Stimulated activated naive CD4-positive, alpha-beta T cell treated with Interleukin-2 at 50 U/mL for 16 hours (primary cell): ENCODE results near the gene MYH9.

Source experiments
- DNase-seq: peaks from one replicate; lab custom pipeline; 2025; lab: John Stamatoyannopoulos, UW

The MYH9 gene

DNA sequence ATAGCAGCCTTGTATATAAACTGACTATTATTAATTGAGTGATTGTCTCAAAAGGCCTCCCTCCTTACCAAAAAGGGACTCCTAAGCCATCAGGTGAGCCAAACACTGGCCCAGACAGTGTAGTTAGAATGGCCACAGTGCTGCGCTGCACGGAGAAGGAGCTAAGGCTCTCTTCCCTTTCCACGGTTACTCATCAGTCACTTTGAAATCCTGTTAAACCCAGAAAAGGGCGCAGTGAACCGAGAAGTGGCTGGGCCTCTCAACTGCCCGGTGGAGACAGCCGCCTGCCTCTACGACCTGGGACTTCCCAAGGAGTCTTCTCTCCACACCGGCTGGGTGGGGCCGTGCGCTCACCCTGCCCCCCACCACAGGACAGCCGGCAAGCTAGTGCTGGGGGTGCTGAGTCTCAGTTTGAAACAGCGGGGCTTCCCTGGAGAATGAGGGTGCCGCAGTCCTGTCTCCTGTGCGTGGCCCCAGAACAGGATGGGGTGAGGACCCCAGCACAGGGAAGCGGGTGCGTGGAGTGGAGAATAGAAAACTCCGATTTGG is 1.3 kb downstream of the MYH9 start:
- DNase-seq: peak; percentile 54

DNA sequence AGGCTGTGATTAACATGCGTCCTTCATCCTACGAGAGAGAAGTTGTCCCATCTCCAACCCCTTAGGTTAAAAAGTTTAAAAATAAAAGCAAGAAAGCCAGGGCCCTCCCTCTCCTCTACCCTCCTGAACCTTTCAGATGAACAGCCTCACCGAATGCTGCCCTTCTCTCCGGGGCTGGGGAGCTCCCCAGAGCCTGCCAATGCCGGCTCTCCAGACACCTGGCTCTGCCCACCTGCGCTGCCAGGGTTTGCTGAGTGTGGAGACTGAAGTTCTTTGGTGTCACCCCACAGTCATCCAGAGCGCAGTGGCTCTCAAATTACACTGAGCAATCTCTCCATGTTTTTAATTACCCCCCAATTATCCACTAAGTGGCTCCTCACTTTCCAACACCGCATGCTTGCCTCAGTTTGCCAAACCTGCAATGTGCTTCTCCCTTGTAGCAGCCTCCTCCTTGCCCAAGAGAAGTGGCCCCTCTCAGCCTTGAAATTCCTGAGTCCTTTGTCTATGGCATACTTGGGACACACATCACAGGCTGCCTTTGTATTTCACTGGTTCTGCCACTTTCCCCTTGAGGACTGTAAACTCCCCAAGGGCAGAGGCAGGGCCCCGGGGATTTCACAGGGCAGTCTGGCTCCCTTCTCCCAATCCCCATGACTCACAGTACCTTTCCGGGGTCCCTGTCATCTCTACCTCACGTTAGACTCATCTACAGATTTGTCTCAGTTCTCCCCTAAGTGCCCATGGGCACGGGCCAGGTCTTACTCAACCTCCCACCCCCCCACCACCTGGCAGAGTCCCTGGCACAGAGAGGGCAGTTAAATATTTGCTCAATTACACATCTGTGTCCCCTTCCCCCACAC is 2.0 kb downstream of the MYH9 start:
- peak; percentile 62 for DNase-seq

DNA sequence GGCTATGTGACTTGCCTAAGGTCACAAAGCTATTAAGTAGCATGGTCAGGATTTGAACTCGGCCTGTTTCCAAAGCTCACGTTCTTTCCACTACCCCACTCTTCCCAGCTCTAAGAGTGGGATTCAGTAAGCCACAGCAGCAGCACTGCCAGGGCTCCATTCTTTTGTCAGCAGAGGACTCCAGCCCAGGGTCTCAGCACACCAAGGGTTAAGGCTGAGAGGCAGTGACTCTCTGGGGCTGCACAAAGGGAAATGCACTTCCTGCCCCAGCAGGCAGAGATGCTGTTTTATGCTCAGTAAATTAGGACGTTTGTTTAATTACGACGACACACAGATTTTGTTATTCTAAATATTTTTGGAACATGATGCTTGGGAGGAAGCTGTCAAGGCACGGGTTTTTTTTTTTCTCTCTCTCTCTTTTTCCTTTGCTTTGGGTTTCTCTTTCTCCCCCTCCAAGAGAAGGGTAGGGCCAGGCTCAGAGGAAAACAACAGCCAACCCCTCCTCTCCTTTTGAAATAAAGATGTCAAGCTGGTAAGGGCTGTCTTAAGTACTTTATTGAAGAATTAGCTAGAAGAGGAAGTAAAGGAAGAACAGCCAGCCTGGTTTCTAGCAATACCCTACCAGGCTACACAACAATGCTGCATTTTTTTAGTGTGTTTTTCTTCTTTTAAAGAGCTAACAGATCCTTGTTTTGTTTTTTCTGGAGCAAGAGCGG is 2.8 kb downstream of the MYH9 start:
- DNase-seq: peak; percentile 30

DNA sequence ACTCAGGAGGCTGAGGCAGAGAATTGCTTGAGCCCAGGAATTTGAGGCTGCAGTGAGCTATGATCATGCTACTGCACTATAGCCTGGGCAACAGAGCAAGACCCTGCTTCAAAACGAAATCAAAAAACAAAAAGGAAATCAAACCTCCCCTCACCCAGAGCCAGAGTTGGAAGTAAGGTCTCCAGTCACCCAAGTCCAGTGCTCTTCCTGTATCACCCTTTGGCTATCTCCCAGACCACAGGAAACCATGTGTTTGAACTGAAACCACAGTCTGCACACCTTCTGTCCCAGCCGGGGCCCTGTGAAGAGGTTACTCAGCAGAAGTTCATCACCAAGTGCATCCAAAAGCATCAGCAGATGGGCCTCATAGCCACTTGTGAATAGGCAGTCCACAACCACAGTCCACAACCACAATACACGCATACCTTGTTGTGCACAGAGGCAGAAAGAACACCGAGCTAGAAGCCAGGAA is 4.6 kb downstream of the MYH9 start:
- peak; percentile 48 for DNase-seq

DNA sequence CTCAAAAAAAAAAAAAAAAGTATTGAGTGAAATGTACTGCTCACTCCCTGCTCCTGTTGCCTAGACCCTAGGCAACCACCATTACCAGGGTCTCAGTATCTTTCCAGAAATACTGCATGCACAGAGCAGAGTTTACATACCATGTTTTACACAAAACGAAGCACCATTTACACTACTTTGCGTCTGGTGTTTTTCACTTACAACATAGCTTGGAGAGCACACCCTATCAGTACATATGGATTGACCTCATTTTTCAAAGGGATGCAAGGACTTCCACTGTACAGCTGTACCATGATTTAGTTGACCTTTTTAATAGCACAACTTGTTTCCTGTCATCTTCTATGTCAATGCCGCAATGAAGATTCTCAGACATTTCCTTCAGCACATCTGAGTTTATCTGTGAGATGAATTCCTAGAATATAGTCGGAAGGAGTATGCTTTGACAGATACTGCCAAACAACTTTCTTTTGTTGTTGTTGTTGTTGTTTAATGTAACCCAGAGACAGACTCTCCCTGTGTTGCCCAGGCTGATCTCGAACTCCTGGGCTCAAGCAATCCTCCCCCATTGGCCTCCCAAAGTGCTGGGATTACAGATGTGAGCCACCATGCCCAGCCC is 6.1 kb downstream of the MYH9 start:
- no peak for DNase-seq

DNA sequence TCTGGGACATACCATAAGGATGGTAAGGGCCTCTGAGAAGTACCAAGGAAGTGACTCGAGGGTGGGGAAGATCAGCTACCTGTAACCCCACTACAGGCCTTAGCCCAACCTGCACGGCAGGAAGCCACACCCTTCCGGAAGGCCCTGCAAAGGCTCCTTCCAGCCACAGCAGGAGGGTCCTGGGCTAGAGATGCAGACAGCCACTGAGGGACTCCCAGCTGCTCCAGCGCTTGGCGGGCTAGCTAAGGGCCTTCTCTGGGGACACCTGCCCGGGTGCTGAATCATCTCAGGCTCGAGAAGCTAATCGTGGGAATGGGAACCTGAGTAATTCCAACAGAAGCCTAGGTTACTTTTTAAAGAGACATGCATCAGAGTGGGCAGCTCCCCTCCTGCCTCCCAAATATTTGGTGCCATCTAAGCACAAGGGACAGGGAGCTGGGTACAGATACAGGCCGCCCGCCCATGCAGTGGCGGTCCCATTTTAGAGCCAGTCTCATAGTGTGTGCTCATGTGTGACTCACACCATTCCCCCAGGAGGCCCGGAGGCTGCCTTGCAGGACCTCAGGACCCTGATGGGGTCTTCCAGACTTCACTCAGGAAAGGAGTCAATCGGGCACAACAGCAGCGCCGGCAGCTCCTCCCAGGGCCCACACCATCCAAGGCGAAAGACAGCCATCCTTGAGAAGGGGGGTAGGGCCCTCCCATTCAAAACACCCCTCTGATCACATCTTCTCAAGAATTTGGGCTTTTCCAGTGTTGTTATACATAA is 8.0 kb downstream of the MYH9 start:
- DNase-seq: peak; percentile 34

DNA sequence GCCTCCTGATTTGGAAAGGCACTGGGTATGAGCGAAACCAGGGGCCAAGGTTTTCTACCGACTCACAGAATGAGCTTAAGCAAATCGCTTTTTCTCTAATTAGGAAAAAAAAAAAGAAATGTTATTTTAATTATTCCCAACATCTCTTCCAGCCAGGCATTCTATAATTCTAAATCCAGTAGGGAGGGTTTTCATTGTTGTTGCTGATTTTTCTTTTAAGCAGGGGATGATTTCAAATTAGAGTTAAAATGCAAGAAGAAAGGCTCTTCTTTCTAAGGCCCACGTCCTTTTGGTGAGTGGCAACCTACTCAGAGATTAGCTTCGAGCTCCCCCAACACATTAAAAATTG is 8.9 kb downstream of the MYH9 start:
- DNase-seq: no peak

DNA sequence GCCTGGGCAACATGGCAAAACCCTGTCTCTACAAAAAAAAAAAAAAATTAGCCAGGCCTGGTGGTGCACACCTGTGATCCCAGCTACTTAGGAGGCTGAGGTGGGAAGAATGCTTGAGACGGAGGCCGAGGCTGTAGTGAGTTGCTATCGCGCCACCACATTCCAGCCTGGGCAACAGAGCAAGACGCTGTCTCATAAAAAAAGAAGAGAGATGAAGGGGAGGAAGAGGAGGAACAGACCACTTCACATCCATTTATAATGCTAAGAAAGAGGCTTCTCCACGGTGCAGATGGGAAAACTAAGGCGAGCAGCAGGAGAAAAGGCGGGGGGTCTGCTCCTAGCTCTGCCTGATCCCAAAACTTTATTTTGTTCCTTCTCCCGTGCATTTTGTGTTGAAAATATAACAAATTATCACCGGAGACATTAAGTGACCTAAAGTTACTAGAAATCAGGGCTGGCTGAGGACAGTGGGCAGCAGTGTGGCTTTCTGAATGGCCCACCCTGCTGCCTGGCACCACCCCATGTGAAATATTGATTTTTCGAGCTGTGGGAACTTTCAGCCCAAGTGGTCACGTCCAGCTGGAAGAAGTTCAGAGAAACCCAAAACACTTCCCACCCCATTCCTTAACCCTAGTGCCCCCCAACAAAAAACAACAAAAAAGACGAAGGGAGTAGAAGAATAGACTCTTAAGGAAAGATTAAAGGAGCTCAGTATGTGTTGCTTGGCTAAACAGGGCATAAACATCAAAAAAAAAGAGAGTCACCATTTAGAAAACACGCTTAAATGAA is 9.5 kb downstream of the MYH9 start:
- DNase-seq: no peak

DNA sequence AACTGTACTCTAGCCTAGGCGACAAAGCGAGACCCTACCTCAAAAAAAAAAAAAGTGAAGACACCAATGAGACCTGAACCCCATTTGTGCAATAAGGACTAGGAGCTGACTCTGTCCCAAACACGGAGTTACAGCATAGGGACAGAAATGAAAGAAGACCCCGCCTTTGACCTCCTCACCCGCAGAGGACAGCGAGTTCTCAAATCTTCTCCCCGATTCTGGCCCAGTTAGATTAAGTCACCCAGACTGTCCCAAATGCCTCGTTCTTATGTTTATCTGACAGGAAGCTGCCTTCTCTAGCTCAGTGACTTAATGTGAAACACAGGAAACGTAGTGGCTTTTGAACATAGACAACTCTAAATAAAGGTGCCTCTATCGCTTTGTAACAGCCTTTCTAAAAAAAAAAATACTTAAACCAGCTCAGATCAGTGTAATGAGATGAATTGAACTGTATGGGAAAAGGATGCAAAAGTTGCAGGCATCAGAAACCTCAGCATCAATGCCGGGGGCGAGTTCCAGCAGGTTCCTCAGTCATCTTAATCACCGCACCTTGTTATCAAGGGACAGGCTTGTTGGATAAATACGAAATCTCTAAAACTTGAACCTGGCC is 10.6 kb downstream of the MYH9 start:
- DNase-seq: no peak

DNA sequence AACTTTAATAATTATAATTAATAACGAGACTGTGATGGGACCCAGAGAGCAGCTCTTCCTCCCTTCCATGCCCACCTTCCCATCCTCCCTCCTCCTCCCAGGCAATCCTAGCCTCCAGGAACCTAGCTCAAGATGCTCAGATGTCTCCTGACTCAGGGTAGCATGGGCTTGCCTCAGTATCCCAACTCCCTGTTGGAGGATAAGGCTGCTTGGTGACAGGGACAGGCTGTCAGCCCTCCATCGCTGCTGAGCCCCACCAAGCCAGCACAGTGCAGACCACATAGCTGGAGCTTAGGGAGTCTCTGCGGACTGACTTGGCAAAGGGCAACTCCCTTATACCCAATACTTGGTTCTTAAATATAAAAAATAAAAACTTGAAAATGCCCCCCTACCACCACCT is 11.5 kb downstream of the MYH9 start:
- no peak for DNase-seq

DNA sequence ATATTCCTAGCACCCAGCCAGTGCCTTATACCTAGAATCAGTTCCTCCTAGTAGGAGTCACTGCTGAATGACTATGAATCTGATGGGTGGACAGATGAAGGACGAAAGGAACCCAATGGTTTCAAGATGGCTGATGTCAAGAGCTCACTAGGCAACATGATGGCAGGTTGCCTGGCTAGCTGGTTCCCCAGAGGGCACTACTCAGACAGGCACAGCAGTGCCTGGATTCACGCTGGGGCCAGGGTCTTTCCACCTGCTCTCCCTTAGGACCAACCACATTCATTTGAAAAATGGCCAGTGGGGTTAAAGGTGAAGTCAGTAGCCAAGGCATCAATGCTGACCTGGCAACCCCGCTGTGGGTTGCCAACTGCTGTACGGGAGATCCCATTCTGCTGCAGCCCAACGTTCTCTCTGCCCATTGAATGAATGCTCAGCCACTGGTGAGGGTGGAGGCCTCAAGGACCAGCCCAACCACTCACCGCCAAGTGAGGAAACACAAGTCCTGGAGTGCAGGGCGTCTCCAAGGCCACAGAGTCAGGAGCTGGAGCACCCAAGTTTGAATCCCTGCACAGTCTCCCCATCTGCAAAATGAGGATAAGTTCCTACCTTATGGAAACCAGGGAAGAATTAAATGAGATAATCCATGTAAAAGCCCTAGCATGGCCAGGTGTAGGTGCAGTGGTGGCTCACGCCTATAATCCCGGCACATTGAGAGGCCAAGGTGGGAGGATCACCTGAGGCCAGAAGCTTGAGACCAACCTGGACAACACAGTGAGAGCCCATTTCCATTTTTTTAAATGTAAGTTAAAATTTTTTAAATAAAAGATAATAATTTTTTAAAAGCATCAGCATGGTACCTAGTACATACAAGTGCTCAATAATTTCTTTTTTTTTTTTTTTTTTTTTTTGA is 12.4 kb downstream of the MYH9 start:
- DNase-seq: no peak

DNA sequence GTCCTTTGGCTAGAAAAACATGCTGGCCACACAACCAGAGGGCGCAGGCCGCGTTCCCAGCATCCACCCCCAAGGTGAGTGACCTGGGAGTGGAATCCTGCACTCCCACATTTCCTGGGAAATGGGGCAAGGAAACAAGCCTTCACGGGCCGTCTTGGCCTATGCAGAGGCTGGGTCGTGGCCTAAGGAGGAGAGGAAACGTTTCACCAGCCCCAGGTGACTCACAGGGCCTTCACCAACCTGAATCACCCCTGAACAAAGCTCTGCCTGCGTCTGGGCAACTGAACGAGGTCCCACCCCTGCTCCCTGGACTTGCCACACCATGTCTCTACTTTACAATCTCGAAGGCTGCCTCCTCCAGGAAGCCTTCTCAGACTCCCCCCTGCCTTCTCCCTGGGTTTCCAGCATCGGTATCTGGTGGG is 13.2 kb downstream of the MYH9 start:
- peak; percentile 56 for DNase-seq

DNA sequence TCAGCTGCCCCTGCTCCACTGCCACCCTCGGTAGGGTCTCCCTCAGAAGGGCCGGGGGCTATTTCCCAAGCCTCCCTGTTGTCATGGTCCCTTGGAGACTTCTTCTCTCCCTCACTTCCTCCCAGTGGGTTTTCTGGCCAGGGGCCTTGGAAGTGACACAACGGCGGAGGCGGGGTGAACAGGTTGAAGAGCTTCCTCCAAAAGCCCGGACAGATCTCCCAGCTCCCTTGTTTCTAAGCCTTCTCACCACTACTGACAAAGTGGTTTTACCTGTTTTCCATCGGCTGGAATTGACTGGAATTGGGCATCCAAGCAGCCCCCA is 14.5 kb downstream of the MYH9 start:
- DNase-seq: no peak

DNA sequence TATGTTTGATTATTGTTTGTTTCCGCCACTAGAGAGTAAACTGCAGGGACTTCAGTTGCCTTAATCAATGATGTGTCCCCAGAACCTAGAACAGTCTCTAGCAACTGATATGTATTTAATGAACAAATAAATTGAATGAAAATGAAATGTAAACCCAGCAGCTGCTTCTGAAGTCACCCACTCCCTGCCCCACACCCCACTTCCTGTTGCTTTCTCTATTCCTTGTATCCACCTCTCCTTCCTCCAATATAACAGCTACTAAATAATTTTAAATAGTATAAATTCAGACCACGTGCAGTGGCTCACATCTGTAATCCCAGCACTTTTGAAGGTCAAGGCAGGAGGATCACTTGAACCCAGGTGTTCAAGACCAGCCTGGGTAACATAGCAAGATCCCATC is 15.8 kb downstream of the MYH9 start:
- DNase-seq: no peak

DNA sequence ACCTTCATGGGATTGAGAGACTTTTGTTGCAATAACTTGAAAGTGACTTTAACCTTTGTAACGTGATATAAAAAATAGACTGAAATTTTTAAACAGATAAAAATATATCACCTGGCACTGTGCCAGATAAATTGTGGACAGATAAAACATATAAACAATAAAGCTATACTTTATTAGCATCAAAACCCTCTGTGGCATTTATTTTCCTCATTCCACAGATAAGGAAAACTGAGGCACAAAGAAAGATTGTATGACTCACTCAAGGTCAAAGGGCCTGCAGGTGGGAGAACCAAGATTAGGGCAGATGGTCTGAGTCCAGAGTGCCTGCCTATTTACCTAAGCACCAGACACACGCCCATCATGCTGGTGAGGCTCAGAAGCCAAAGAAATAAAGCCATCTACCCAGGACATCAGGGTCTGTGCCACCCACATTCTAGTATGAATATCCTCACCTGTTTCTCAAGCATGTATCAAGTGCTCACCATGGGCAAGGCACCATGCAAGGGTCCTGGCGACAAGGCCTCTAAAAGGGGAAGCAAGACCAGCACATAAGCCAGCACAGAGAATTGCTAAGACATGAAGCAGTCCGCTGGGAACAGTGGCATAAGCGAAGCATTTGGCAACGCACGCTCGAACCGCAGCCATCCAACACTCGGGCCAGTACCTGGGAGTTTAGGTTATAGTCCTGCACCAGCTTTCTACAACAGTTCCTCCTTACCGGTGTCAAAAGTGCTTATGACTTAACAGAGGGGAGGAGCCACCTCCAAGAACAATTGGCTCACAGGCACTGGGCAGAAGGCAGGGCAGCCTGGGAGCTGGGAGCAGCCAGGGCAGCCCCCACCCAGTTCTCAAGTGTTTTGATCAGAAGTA is 17.6 kb downstream of the MYH9 start:
- DNase-seq: no peak

DNA sequence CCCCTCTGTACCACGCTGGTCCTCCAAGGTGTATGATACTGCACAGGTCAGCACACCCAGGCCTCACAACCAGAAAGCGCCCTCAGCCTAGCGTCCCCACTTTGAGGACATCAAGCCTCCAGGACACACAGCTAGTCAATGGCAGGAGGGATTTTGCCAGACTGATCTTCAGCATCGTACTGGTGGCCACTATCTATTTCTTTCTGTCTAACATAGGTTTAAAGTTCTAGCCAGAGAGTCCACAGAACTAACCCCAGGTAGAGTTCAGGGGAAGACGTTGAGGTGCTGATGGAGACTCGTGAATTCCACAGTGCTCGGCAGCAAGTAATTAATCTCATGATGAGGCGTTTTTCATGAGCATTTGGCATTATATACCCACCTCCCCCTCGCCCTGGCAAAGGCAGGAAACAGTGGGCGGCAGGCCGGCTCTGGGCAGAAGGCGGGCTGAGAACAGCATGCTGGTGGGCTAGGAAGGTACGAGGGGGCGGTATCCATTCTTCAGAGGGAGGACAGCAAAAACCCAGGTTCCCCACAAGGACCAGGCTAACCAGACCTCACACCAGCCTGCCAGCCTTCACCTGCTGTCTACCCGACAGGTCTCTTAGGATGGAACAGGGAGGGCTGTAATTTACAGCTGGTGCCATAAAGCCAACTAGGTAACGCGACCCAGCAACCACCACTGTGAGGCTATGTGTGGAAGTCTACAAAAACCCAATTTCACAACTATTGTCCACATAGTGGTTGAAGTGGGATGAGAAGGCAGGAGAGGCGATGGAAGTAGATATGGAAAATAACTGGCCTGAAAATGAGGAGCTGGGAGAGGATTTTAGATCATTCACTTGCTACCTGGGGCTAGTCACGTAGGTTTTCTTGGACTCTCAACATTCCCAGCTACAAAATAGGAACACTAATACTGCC is 18.5 kb downstream of the MYH9 start:
- DNase-seq: peak; percentile 61

DNA sequence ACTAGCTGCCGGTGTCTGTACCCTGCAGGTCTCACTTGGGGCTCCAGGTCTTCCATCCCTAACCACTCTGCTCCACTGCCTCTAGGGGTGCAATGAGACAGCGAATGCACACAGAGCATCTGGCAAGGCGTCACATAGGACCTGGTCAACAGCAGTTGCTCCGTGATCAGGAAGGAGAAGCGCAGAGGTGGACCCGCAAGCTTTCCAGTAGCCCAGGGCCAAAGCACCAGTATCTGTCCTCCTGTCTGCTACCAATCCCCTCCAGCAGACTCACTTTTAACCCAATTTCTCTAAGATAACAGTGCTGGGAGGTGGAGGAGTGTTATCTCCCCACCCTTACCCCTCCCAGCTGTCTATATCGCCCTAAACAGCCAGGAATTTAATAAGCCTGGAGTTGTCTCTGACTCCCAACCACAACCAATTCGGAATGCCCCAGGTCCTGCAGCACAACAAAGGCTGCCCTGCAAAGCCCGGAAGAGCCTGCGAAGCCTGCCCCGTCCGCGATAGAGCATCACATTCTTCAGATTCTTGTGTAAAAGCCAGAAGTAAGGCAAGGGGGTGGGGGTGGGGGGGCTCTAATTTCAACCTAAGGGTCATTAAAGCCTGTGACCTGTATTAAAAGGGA is 19.3 kb downstream of the MYH9 start:
- no peak for DNase-seq
